ENCODE data around the gene SOX6.

SOX6 gene

DNA sequence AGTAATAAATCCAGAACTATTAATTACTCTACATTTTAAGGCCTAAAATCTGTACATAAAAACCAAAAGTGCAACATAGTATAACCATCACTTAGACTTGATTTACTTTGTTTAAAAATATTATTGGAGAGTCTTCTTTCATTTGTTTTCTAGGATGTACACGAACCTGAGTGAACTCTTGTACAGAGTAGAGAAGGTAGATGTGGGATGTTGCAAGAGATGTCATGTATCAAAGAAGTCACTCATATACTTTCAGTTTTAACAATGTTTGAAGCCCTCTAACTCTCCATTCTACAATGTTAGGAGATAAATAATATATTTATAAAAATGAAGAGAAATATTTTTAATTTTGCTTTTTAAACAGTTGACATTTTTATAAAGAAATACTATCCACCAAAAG is 38.6 kb downstream of the SOX6 start:
- no peak for DNase-seq (ENCODE audit: low read depth)

DNA sequence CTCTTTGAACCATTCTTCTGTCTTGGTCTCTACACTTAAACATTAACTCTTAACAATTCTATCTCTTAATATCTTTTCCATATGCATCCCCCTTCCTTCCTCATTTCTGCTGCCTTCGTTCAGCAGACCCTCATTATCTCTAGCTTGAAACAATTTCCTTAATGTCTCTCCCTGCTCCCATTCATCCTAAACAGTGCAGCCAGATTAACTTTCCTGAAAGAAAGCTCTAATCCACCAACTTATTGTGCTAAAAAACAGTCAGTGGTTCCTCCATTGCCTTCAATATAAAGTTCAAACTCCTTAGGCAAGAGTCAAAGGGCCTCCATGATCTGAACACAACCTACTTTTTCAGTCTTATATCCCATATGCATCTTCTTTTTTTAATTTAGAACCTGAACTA is 42.5 kb downstream of the SOX6 start:
- no peak for DNase-seq (ENCODE audit: low read depth)

DNA sequence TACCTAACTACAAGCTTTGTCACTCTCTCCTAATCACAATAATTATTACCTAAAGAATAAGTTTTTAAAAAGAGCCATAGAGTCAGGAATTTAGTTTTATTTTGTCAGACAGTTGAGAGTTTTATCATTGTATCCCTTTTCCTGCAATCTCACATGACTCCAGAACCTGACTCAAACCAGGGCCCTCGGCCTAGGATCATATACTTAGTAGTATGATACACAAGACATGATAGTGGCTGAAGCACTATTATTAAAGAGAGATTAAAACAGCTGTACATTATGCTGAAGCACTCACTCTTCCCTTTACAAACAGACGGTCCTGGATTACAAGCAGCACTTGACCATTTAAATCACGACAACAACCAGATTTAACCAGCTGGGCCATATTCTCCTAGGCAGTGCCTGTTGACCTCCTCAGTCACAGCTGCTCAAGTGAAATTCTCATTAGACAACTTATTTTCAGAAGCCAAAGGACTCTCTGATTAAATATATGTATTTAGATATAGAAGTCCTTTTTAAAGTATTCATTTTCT is 44.0 kb downstream of the SOX6 start:
- DNase-seq (ENCODE audit: low read depth) = no peak

DNA sequence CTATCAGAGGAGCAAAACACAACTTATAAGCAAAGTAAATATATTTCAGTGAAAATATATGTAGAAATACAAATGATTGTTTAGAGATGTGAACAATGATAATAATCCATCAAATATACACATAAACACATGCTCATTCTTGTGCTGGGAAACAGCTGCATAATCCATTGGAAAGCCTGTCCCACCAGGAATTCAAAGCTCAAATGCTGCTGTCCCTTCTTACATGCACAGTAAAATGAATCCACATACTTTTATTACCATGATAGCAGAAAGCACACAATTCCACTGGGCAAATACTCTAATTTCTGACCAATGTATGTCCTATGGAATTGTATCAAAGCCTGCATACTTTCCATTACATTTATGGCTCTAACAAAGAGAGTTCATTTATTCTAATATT is 44.5 kb downstream of the SOX6 start:
- DNase-seq (ENCODE audit: low read depth) = no peak

DNA sequence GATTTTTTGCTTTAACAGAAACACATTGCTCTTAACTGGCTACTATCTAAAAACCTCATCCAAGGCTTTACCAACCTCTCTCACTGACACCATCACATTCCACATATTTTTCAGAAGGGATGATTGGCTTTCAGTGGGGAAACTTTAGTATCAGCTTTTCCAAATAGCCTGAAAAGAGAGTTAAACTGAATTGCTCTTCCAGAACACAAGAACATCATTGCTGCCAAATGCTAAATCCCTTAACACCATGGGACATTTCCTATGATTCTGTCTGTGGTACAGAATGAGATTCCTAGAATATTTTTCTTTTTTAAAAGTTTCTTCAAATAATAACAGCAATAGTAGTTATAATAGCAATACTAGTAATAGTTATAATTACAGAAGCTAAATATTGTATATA is 45.4 kb downstream of the SOX6 start:
- DNase-seq (ENCODE audit: low read depth) = no peak

DNA sequence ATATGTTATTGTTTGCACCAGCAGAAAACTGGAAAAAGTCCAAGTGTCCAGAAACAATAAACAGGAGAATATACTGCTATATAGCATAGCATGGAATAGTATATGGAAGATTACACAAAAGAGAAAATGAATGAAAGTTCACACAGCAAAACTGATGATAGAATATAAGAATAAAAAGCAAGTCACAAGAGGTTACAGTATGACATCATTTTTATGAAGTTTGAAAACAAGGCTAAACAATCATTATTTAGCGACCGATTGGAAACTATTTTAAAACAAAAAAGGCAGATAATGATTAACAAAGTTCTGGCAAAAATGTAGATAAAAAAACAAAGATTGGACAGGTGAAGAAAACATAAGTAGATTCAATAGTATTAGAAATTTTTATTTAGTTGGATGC is 47.1 kb downstream of the SOX6 start:
- DNase-seq (ENCODE audit: low read depth) = no peak

DNA sequence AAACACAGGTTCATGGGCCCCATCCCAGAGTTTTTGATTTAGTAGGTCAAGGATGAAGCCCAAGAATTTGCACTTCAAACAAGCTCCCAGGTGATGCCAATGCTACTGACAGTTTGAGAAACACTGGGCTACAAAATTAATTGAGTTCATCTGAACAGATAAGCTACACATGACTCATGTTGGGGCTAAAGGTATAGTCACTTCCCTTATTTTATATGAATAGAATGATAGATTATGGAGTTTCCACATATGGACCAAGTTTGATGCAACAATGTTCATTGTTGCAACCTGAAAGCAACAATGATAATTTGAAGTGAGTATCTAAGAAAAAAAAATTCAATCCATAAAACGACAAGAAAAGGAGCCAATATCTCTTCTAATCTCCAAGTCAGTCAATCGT is 54.9 kb downstream of the SOX6 start:
- no peak for DNase-seq (ENCODE audit: low read depth)

DNA sequence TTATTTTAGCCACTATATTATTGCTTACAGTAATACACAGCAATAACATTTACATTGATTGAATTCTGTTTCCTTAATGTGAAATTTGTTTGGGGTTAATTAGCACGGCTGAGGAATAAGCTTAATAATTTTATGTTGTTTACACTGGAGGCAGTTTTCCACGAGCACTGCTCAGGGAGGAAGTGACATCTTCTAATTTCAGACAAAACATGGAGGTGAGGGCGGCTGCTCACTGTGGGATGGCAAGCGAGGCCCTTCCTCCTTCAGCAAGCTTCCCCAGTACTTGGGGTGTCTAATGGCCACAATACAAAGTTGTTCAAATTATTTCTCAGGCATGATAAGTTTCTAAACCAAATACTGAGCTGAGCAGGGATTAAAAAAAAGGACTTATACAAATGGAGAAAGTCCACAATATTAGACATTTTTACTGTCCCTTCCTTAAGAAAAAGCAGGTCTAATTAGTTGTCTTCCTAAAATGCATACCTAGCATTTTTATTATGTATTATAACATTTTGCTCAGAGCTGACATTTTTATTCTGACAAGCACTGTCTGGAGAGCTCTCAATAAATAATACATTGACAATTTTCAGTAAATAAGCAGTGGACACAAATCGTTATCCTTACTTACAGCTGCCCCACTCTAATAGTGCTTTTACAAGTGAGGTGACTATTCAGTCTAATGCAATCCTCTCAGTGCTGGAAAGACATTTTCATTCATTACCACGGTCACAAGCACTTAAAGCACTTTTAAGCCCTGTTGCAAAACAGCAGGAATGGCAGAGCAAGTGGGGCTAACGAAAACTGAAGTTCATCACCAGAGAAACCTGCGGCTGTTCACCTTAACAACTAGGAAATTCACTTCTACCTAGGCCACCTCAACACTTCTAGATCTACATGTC is 56.2 kb downstream of the SOX6 start:
- no peak for DNase-seq (ENCODE audit: low read depth)

DNA sequence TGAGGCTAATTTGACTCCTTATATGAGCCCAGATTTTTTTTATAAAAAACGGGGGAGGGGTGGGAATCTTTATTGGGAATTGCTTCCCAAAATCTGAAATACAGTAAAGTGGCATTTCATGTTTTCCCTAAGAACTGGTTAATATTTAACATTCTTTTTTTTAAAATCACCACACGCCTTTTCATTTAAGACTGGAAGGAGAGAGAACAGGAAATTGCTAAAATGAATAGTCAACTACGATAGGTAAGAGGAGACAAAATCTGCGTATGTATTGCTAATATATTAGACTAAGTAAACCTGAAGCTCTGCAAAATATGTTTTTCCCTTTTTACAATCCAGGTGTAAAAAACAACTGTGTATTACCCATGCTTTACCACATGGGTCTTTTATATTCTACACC is 57.0 kb downstream of the SOX6 start:
- DNase-seq (ENCODE audit: low read depth) = no peak

DNA sequence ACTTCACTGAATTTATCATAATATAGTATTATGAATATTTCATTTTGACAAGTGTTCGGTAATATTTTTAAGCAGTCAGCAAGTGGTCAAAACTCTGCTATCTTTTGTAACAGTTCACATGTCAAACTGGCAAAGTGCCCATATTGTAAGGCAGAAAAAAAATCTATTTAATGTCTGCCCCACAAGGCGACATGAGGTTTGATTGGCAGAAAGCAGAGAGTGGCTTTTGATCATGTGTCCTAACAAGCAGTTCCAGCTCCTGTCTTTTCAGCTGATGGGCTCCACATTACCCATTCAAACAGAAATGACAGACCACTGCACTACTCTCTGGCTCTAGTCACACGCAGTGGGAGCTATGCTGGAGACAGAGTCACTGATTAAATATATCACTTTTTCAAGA is 59.0 kb downstream of the SOX6 start:
- no peak for DNase-seq (ENCODE audit: low read depth)

DNA sequence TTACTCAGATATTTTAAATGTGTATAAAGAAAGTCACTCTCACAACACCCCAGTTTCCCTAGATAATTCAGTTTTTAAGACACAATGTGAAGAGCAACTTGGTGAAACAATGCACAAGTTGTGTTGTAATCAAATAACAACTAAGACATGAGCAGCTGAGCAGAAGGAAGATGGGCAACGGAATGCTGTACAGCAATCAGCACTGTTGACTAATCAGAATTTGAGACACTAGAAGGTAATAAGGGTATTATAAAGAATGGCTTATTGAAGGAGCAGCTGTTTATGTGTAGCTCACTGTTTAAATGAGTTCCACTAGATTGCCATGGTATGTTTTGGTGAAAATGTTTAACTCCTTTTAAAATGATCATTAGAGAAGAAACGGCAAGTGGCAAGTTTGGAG is 60.1 kb downstream of the SOX6 start:
- no peak for DNase-seq (ENCODE audit: low read depth)

DNA sequence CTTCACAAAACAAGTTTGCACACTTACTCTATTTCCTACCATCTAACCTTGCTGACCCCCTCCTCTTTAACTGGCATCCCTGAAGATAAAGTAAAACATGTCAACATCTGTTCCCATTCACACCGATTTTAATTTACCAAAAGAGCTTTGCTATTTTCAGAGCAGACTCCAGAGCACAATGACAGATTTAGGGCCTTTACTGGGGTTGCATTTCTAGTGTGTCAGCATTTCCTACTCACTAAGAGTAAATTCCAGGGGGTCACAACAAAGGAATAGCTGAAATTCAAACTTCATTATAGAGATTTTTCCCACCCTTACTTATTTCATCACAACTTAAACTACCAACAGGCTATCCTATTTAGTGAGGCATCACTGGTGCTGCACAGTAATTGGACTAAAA is 60.8 kb downstream of the SOX6 start:
- DNase-seq (ENCODE audit: low read depth) = no peak

DNA sequence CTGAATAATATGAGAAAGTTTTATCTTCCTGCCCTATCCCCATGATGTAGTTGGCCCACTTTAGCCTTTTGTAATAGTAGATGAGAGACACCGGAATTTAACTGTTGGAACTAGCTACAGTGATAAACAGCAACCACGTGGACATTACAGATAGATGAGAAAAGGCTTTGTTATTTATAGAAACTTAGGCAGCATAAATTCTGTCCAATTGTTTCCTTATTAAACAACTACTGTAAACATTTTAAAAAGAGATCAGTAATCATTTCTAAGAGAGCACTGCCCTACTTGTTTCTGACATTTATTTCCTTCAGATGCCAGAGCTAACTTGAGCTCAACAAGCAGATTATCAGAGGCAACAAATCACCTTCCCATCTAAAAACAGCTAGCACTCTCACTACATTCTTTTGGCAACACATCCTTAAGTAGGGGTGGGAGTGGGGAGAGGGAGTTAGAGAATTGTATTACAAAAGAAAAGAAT is 63.1 kb downstream of the SOX6 start:
- DNase-seq (ENCODE audit: low read depth) = no peak

DNA sequence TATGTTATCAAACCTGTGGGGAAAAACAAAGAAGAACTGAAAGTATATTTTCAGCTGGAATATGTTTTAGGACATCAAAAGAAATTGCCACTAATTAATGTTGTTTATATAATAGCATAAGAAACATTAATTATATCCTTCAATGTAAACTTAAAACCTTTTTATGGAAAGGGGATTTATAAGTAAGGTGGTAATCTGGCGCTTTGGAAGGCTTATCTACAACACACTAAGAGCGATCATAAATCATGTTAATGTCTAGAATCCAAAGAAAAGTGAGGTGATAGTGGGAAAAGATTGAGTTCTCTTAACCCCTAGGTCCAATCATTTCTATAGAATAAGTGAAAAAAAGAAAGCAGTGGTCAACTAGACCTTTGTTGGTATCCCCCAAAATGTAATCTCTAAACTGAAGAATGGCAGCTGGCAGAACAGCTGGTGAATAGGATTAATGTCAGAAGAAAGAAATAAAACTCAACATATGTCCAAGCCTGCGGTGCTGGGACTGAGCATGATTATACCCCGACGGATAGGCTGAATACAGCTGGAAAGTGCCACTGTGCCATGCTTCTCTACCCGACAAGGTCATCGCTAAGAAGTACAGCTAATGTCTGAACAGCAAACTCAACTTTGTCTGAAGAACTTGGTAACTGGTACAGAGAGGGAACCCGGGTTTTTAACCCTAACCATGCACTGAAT is 64.0 kb downstream of the SOX6 start:
- no peak for DNase-seq (ENCODE audit: low read depth)

DNA sequence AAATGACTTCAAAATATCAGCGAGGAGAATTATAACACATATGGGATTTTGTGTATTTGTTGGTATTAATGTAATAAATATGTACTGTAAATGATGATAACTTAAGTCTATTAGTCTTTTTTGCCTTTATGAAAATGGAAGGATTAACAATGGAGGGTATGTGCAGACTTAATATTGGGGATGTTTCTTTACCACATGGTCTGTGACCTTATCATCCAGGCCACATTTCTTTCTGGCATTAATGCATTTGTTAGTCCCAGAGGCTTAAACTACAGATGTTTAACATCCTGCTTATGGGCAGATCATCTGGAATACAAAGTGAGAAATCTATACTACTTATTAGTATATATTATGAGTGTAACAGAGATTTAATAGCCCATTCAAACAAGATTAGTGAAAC is 64.6 kb downstream of the SOX6 start:
- no peak for DNase-seq (ENCODE audit: low read depth)

DNA sequence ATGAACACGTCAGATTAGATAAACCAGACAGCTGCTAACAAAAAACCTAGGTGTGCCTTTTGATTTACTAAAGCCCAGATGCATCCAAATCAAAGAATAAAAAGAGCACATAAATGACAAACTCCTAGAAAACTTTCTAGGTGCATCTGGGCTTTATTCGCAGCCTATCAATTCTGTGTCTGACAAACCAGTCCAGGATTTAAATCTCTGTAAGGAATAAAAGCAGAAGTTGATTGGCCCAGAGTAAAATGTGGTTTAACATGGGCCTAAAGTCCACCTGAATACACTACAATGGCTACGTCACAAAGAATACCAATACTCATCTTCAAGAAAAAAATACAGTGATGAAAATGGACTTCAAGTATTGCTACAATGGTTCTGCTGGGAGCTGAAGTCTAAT is 66.8 kb downstream of the SOX6 start:
- no peak for DNase-seq (ENCODE audit: low read depth)

DNA sequence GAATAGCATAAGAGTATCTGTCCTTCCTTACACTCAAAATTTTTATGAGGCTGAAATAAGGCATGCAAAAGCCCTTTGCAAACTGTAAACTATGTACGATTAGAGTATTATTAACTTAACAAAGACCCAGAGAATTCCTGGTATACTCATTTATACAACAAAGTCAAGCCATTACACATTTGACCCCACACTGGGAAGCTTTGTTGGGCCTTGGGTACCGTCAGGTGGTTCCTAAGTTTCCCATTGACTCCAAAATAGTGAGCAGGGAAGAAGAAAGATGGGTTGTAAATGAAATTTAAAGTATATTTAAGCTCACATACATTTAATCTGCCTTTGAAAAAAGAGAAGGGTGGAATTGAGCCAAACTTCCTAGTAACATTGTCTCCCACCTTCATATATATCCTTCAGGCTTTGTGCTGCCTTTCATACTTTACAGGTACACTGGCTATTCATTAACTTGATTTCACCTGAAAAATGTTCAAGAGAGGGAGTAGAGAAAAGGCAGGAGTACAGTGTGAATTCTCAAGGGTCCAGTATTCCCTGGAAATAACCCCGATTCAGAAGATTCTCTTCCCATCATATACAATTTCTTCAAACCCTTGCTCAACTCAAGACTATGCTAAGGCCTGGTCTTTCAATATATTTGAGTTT is 68.6 kb downstream of the SOX6 start:
- DNase-seq (ENCODE audit: low read depth) = no peak

DNA sequence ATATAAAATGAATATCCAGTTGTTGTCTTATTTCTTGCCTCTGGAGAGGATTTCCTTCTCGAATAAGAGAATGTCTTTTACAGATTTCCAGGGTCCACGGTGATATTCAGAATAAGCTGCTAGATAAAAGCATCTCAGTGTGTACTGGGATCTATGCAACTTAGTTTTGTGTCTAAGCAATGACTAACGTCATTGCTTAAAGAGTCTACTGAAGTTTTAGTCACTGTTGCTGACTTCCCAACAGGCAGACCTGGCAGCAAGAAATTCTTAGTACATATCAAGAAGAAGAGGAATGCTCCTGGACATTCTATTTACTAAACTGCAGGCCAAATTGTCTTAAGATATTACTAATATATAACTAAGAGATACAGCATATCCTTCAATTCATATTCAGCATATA is 70.3 kb downstream of the SOX6 start:
- DNase-seq (ENCODE audit: low read depth) = no peak

DNA sequence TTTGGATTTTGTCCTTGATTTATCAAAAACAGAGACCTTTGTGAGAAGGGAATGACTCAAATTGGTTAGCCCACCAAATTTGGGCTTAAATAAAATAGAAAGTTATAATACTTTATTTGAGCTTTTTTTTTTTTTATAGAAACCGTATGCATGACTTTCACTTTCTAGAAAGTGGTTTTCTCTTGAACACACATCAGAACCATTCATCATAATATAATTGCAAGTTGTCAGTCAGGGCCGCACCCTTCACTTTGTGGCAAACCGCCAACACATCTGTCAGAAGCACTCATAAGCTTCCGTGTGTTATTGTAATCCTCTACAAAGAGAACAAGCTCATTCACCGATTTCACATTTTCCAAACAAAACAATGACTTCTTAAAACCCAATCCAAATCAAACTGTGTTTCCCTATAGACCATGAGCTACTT is 76.1 kb downstream of the SOX6 start:
- no peak for DNase-seq (ENCODE audit: low read depth)

DNA sequence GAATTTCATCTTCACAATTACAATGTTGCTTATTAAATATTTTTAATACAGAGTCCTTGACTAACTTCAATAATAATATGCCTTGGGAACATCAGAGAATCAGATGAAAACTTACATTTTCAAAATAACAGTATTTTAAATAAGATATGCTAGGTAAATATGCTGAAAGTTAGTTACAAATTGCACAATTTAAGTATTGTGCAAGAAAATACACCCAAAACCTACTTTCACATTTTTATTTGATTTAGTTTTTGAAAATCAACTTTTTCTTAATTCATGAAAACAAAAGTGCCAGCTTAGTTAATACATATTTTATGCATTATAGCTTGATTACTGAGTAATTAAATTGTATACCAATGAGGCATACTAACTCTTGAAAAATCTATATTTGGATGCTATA is 76.8 kb downstream of the SOX6 start:
- no peak for DNase-seq (ENCODE audit: low read depth)

DNA sequence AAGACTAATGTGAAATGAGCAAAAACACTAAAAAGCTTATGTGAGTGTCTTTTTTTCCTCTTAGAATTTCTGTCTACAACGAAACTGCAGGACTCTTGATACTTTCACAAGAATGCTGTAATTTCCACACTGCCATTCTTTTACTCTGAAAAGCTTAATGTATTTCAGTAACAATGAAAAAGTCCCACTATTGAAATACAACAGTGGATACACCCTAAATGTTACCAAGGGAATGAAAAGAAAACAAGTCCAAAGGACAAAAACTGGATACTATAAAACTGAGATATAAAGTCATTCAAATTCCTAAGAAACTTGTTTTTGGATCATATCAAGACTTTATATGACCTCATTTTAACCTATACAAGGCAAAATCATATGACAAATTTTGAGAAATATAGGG is 77.4 kb downstream of the SOX6 start:
- DNase-seq (ENCODE audit: low read depth) = no peak

DNA sequence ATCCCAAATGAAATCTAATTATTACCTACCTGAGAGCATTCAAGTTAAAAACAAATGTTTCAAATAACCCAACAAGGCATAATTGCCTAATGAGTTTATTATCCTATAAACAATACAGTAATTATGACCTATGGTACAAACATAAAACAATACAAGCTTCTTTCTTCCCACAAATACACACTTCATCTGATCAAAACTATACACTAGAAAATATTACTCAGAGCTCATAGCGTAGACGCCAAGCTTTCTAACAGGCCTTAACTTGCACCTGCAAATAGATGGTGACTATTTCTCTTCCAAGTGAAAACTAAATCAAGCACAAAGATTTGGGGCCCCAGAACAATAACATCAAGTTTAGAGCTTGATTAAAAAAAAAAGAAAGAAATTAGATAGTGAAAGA is 78.1 kb downstream of the SOX6 start:
- no peak for DNase-seq (ENCODE audit: low read depth)

DNA sequence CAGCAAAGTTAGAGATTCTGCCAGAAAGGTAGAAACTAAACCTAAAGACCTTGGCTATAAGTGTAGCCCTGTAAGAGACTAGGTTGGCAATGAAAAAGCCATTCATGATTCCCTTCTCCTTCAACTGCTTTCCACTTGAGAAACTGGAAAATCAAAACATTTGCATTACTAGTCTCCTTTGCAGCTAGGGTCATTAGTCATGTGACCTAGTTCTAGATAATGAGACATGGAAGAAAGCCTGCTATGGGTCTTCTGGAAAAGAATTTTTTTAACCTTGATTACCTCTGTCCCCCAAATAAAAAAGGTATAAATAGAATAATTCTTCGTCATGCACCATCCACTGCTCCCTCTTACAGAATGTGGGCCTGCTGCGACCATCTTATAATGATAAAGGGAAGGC is 80.1 kb downstream of the SOX6 start:
- no peak for DNase-seq (ENCODE audit: low read depth)

Measured in stimulated activated CD8-positive, alpha-beta memory T cell treated with anti-CD3 and anti-CD28 coated beads, Interleukin-12 subunit alpha, Interleukin-12 subunit beta, amount 100 ng/mL, for 4 hours (primary cell).